B cell (primary cell): ENCODE measurements around the gene GLIPR2. TPM values are rescaled to one million over a fixed set of nuclear protein-coding genes. Genes with fewer than 3 reads are reported as not detected.

Experiments
- ATAC-seq: fragments of 200-7000 bp; cut with Tn5 transposase; one replicate; pipeline ENCODE4 v1.10.0; 2021; ENCODE audit warnings: low read depth, mild to moderate bottlenecking, moderate number of reproducible peaks, moderate library complexity
- CTCF ChIA-PET: fragments of 350-600 bp; sonication (Branson Sonifier 250); formaldehyde crosslinking; loops from one replicate; lab custom pipeline; 2021; ENCODE audit warnings: antibody characterized with exemption, inconsistent platforms; lab: Charles Lee
- POLR2A ChIA-PET: fragments of 350-600 bp; sonication (Branson Sonifier 250); formaldehyde crosslinking; loops from one replicate; lab custom pipeline; 2021; ENCODE audit warnings: antibody characterized with exemption; lab: Charles Lee
- DNase-seq: peaks from one replicate; pipeline ENCODE4 v3.0.0; 2013
- H2AFZ ChIP-seq: 2 replicates; pipeline ENCODE4 v1.6.1; 2012; ENCODE audit warnings: mild to moderate bottlenecking, low read depth, low read length; ENCODE audit not compliant: insufficient read depth, poor library complexity, severe bottlenecking
- H3K27ac ChIP-seq, 2 donors: 1 replicate in 1 of 2; 2 replicates in 1 of 2; pipeline ENCODE4 v1.5.1; 2012 to 2013; ENCODE audit warnings: low read length in 2 of 2, mild to moderate bottlenecking in 2 of 2, moderate library complexity in 1 of 2
- H3K27me3 ChIP-seq, 4 experiments: fragments of 200-600 bp in 1 of 4; sonication (generic) in 1 of 4; replicated peaks in 1 of 4; 1 replicate in 2 of 4; 2 replicates in 2 of 4; pipeline versions ENCODE4 v1.6.1 to v1.7.0; 2013 to 2016; ENCODE audit warnings: low read length in 3 of 4, mild to moderate bottlenecking in 2 of 4, mixed read lengths in 1 of 4, moderate library complexity in 1 of 4; ENCODE audit not compliant: insufficient read depth in 4 of 4, control insufficient read depth in 3 of 4; ENCODE audit errors: control extremely low read depth in 1 of 4
- H3K36me3 ChIP-seq, 2 experiments: replicated peaks in 1 of 2; 1 replicate in 1 of 2; 2 replicates in 1 of 2; pipeline versions ENCODE4 v1.6.1 to v1.7.1; 2013; ENCODE audit warnings: low read length in 1 of 2; ENCODE audit not compliant: insufficient read depth in 2 of 2, control insufficient read depth in 1 of 2; ENCODE audit errors: control extremely low read depth in 1 of 2, extremely low read depth in 1 of 2
- H3K4me1 ChIP-seq, 2 donors: fragments of 200-600 bp in 1 of 2; sonication (generic) in 1 of 2; 1 replicate in 1 of 2; 2 replicates in 1 of 2; pipeline versions ENCODE4 v1.5.1 to v1.6.1; 2013 to 2017; ENCODE audit warnings: low read length in 2 of 2; ENCODE audit not compliant: control insufficient read depth in 2 of 2, insufficient read depth in 2 of 2
- H3K4me2 ChIP-seq: replicated peaks from 2 replicates; pipeline ENCODE3; 2012; ENCODE audit warnings: mild to moderate bottlenecking, low read depth, low read length; ENCODE audit not compliant: poor library complexity, severe bottlenecking
- H3K4me3 ChIP-seq, 5 experiments: fragments of 200-600 bp in 1 of 5; sonication (generic) in 1 of 5; 1 replicate in 3 of 5; 2 replicates in 2 of 5; pipeline versions ENCODE4 v1.5.1 to v1.7.0; 2011 to 2016; ENCODE audit warnings: low read length in 4 of 5, mild to moderate bottlenecking in 4 of 5, low read depth in 2 of 5, control low read depth in 1 of 5, moderate library complexity in 1 of 5; ENCODE audit not compliant: insufficient read depth in 1 of 5; ENCODE audit errors: control extremely low read depth in 1 of 5, extremely low read depth in 1 of 5
- H3K79me2 ChIP-seq: fragments of 200-600 bp; sonication (generic); one replicate; pipeline ENCODE4 v1.6.0; 2016; ENCODE audit warnings: low read length; ENCODE audit not compliant: control insufficient read depth, insufficient read depth
- H3K9ac ChIP-seq: fragments of 200-600 bp; sonication (generic); 2 replicates; pipeline ENCODE4 v1.6.1; 2017; ENCODE audit warnings: mild to moderate bottlenecking, low read length, moderate library complexity
- H3K9me3 ChIP-seq, 3 donors: one replicate each; pipeline versions ENCODE4 v1.6.1 to v1.7.1; 2013; ENCODE audit warnings: low read length in 2 of 3; ENCODE audit not compliant: control insufficient read depth in 2 of 3, insufficient read depth in 1 of 3; ENCODE audit errors: control extremely low read depth in 1 of 3
- H4K20me1 ChIP-seq: 2 replicates; pipeline ENCODE4 v1.6.0; 2012; ENCODE audit warnings: mild to moderate bottlenecking, low read length; ENCODE audit not compliant: insufficient read depth, control insufficient read depth, poor library complexity, severe bottlenecking
- H3K27ac Mint-ChIP-seq: one replicate; pipeline ENCODE4 v1.8.0; 2021; ENCODE audit warnings: mixed read lengths
- H3K27me3 Mint-ChIP-seq: one replicate; pipeline ENCODE4 v1.8.0; 2021; ENCODE audit warnings: mixed read lengths
- H3K4me1 Mint-ChIP-seq: one replicate; pipeline ENCODE4 v1.8.0; 2021; ENCODE audit warnings: mixed read lengths
- H3K4me3 Mint-ChIP-seq: one replicate; pipeline ENCODE4 v1.8.0; 2021; ENCODE audit warnings: mixed read lengths
- H3K9me3 Mint-ChIP-seq: one replicate; pipeline ENCODE4 v1.8.0; 2022; ENCODE audit warnings: mixed read lengths; ENCODE audit not compliant: insufficient read depth
- EZH2 ChIP-seq: IDR thresholded peaks from 2 replicates; pipeline ENCODE4 v1.6.1; 2012; ENCODE audit warnings: borderline replicate concordance, low read depth, mild to moderate bottlenecking, moderate library complexity, low read length; ENCODE audit not compliant: insufficient read depth, poor library complexity, severe bottlenecking
- WGBS: methylation state at CpG from one replicate; pipeline ENCODE4 v1.1.5; 2013; ENCODE audit warnings: missing lambda C conversion rate; ENCODE audit not compliant: insufficient coverage; 5-methylcytosine and 5-hydroxymethylcytosine counted together
- intact Hi-C: fragments of 100-400 bp; cut with micrococcal nuclease; formaldehyde crosslinking; loops from one replicate; pipeline ENCODE4 v1.10.0; 2022
- polyA plus RNA-seq: library from polyadenylated mRNA; depleted of rRNA; stranded (reverse); fragments of >200 nt; gene quantifications from 2 replicates; pipeline ENCODE4 v1.2.3, GENCODE V29; 2012
- total RNA-seq, 2 donors: library from RNA; stranded (reverse); fragments of 120-200 nt in 1 of 2; gene quantifications; 1 replicate in 1 of 2; 2 replicates in 1 of 2; pipeline versions ENCODE4 v1.2.3 to v1.2.4, GENCODE V29; 2013 to 2022
- TF ChIP-seq, protein P1 (sequence below): fragments of 200-600 bp; IDR thresholded peaks from one replicate; pipeline ENCODE4 v1.8.0; 2022; ENCODE audit warnings: antibody characterized with exemption, mild to moderate bottlenecking

GLIPR2 gene
- total and polyA plus RNA-seq, 2 donors (not counting 1 experiment from before 2014, with no cell fraction given), result 13.7 to 14.6 TPM

DNA sequence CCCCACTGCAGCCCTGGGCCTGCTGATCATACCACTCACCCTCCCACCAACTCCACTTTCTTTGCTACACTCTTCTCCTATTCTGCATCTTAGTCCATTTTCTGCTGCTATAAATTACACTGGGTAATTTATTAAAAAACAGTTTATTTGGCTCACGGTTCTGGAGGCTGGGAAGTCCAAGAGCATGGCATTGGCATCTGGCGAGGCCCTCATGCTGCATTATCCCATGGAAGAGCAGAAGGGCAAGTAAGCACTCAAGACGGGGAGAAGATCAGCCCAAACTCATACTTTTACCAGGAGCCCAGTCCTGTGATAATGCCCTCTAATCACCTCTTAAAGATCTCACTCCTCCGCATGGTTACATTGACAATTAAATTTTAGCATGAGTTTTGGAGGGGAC lies 9.4 kb downstream of the GLIPR2 start:
- Histone ChIP-seq H3K4me2 (peak overlapping the region; percentile 95), H3K27ac (peak overlapping the region; percentile 85 to 92), H3K9me3 (peaks cover 0 to 9% (median 5%) of the 10 kb centered on the region in 3 donors), H3K4me3 (no peak overlapping the region), H3K9ac (no peak overlapping the region), H3K4me1 (peaks cover 51 to 82% of the 10 kb centered on the region in 2 donors), H3K27me3 (no peaks in the 10 kb centered on the region), H4K20me1 (peaks cover 6% of the 10 kb centered on the region), H2AFZ (no peak overlapping the region), H3K79me2 (peaks cover 69% of the 10 kb centered on the region), H3K36me3 (peaks cover 0 to 8% of the 10 kb centered on the region in 2 experiments)
- ChIA-PET CTCF (no interaction called here), POLR2A (no interaction called here)
- peak overlapping the region; percentile 99 for H3K27ac Mint-ChIP-seq
- 96% methylated on average over 4 of the region's 4 CpGs for WGBS
- intact Hi-C loops, result no loop called here
- H3K9me3 Mint-ChIP-seq, result no peaks in the 10 kb centered on the region
- DNase-seq (no peak), ATAC-seq (no peak)
- TF ChIP-seq, protein P1, sequence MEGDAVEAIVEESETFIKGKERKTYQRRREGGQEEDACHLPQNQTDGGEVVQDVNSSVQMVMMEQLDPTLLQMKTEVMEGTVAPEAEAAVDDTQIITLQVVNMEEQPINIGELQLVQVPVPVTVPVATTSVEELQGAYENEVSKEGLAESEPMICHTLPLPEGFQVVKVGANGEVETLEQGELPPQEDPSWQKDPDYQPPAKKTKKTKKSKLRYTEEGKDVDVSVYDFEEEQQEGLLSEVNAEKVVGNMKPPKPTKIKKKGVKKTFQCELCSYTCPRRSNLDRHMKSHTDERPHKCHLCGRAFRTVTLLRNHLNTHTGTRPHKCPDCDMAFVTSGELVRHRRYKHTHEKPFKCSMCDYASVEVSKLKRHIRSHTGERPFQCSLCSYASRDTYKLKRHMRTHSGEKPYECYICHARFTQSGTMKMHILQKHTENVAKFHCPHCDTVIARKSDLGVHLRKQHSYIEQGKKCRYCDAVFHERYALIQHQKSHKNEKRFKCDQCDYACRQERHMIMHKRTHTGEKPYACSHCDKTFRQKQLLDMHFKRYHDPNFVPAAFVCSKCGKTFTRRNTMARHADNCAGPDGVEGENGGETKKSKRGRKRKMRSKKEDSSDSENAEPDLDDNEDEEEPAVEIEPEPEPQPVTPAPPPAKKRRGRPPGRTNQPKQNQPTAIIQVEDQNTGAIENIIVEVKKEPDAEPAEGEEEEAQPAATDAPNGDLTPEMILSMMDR, result no peak
- TF ChIP-seq EZH2, result no peak
- H3K27me3 Mint-ChIP-seq, result no peaks in the 10 kb centered on the region
- peak overlapping the region; percentile 93 for H3K4me3 Mint-ChIP-seq
- peaks cover 80% of the 10 kb centered on the region for H3K4me1 Mint-ChIP-seq

DNA sequence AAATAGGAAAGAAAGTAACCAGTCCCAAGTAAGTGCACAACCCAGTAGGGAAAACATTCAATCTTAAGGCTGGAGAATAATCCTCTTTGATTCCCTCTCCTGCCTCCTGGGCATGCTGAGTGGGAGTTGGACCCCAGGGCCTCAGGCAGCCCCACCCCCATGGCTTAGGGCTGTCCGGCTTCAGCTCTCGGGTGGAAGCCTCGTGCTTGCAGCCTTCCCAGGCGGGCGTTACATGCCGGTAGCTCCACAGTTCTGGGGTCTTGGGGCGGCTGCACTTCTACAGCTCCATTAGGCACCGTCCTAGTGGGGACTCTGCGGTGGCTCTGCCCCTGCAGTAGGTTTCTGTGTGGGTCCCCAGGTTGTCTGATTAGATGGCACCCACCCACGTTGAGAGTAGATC lies 10.1 kb downstream of the GLIPR2 start:
- H3K4me2 ChIP-seq, result no peak overlapping the region
- H3K27me3 Mint-ChIP-seq, result no peaks in the 10 kb centered on the region
- TF ChIP-seq EZH2, result no peak
- TF ChIP-seq, protein P1, result no peak
- WGBS, result 97% methylated on average over 8 of the region's 10 CpGs
- ChIA-PET POLR2A (no interaction called here), CTCF (interaction anchor here (1.0 kb wide), 1 partner anchor 13 kb away, joined by 3 read pairs; no protein-coding TSS in a partner anchor)
- peaks cover 0 to 9% (median 5%) of the 10 kb centered on the region in 3 donors for H3K9me3 ChIP-seq
- peaks cover 81% of the 10 kb centered on the region for H3K4me1 Mint-ChIP-seq
- H3K27me3 ChIP-seq, result no peaks in the 10 kb centered on the region
- no peak overlapping the region for H3K27ac ChIP-seq
- peak overlapping the region; percentile 23 for H3K27ac Mint-ChIP-seq
- no peak overlapping the region for H3K4me3 ChIP-seq
- peaks cover 6% of the 10 kb centered on the region for H4K20me1 ChIP-seq
- H2AFZ ChIP-seq, result no peak overlapping the region
- no peak overlapping the region for H3K4me3 Mint-ChIP-seq
- ATAC-seq (no peak), DNase-seq (no peak)
- no peaks in the 10 kb centered on the region for H3K9me3 Mint-ChIP-seq
- H3K4me1 ChIP-seq, result peaks cover 51 to 82% of the 10 kb centered on the region in 2 donors
- H3K36me3 ChIP-seq, result peaks cover 0 to 5% of the 10 kb centered on the region in 2 experiments
- H3K9ac ChIP-seq, result no peak overlapping the region
- intact Hi-C loops, result no loop called here
- H3K79me2 ChIP-seq, result peaks cover 63% of the 10 kb centered on the region
